GM18507 (cell line): ENCODE data around the gene CACNA1A.
A peak's percentile ranks its signal among the peaks of the same experiment; 100 is the strongest.
"Not testable (repeated sequence)": the region's sequence is repeated elsewhere in the genome, so short reads cannot be mapped to it uniquely, and the experiment has no call there.

Experiments used
- DNase-seq: peaks from one replicate; pipeline ENCODE4 v3.0.0; 2011; ENCODE audit warnings: low read depth; ENCODE audit not compliant: insufficient read length; ENCODE audit errors: extremely low spot score
- FAIRE-seq: peaks from 2 replicates; lab custom pipeline; 2011; peaks lifted over from hg19 to GRCh38; lab: Jason Lieb, UNC

The CACNA1A gene

DNA sequence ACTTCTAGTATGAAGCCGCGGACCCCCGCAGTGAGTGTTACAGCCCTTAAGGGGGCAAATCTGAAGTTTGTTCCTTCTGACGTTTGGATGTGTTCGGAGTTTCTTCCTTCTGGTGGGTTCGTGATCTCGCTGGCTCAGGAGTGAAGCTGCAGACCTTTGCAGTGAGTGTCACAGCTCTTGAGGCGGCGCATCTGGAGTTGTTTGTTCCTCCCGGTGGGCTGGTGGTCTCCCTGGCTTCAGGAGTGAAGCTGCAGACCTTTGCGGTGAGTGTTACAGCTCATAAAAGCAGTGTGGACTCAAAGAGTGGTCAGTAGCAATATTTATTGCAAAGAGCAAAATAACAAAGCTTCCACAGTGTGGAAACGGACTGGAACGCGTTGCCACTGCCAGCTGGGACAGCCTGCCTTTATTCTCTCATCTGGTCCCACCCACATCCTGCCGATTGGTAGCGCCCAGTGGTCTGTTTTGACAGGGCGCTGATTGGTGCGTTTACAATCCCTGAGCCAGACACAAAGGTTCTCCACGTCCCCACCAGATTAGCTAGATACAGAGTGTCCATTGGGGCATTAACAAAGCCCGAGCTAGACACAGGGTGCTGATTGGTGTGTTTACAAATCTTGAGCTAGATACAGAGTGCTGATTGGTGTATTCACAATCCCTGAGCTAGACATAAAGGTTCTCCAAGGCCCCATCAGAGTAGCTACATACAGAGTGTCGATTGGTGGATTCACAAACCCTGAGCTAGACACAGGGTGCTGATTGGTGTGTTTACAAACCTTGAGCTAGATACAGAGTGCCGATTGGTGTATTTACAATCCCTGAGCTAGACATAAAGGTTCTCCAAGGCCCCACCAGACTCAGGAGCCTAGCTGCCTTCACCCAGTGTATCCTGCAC is 320.3 kb downstream of the CACNA1A start:
- not testable (repeated sequence) for DNase-seq, FAIRE-seq

DNA sequence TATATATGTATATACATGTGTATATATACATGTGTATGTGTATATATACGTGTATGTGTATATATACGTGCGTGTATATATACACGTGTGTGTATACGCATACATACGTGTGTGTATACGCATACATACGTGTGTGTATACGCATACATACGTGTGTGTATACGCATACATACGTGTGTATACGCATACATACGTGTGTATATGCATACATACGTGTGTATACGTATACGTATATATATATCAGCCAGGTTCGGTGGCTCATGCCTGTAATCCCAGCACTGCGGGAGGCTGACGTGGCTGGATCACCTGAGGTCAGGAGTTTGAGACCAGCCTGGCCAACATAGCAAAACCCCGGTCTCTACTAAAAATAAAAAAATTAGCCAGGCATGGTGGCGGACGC is 321.4 kb downstream of the CACNA1A start:
- not testable (repeated sequence) for DNase-seq, FAIRE-seq

DNA sequence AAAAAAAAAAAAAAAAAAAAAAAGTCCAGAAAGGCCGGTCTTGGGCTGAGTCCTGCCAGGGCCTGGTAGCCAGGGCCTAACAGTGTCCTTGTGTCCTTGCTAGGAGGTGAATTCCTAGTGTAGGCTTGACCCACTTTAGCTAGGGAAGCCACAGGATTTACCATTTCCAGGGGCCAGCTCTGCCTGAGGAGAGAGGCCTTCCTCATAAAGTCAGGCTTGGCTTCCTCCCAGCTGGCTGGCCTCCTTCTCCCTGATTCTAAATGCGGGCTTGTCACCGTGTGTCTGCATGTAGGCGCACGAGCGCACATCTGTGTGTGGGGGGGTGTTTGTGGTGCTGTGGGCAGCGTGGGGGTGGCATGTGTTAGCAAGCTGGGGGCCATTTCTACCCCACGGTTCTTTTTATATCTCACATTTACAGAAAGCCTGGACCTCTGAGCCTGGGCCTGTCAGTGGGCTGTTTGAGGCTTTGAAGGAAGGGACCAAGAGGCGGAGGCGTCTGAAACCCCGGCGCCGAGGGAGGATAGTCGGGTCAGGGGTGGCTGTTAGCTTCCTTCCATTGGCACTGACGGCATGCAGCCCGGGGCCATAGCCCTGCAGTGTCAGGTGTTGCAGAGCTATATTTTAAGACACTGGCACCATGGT is 324.4 kb downstream of the CACNA1A start:
- DNase-seq (no peak), FAIRE-seq (peak; percentile 64)

DNA sequence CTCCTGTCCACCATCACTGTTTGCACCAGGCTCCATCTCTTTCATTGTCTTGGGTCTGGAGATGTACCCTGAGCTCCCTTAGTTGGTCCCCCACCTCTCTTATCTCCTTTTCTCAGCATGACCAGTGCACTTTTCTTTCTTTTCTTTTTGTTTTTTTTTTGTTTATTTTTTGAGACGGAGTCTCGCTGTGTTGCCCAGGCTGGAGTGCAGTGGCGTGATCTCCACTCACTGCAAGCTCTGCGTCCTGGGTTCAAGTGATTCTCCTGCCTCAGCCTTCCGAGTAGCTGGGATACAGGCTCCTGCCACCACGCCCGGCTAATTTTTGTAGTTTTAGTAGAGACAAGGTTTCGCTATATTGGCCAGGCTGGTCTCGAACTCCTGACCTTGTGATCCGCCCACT is 328.0 kb downstream of the CACNA1A start:
- not testable (repeated sequence) for DNase-seq, FAIRE-seq

DNA sequence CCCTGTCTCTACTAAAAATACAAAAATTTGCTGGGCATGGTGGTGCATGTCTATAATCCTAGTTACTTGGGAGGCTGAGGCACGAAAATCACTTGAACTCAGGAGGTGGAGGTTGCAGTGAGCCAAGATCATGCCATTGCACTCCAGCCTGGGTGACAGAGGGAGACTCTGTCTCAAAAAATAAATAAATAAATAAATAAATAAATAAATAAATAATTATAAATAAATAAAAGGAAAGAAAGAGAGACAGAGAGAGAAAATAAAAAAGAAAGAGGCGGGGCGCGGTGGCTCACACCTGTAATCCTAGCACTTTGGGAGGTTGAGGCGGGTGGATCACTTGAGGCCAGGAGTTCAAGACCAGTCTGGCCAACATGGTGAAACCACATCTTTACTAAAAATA is 328.7 kb downstream of the CACNA1A start:
- FAIRE-seq, DNase-seq: not testable (repeated sequence)

DNA sequence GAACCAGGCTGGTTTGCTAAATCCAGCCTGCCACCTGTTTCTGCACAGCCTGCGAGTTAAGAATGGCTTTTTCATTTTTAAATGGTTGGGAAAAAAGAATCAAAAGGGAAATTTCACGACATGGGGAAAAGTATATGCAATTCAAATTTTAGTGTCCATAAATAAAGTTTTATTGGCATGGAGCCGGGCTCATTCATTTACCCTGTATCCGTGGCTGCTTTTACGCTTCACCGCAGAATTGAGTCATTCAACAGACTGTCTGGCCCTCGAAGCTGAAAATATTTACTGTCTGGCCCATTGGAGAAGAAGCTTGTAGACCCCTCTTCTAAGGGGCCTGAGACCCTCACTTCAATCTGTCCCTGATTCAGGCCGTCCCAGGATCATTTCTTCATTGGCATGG is 329.9 kb downstream of the CACNA1A start:
- DNase-seq: no peak
- no peak for FAIRE-seq

DNA sequence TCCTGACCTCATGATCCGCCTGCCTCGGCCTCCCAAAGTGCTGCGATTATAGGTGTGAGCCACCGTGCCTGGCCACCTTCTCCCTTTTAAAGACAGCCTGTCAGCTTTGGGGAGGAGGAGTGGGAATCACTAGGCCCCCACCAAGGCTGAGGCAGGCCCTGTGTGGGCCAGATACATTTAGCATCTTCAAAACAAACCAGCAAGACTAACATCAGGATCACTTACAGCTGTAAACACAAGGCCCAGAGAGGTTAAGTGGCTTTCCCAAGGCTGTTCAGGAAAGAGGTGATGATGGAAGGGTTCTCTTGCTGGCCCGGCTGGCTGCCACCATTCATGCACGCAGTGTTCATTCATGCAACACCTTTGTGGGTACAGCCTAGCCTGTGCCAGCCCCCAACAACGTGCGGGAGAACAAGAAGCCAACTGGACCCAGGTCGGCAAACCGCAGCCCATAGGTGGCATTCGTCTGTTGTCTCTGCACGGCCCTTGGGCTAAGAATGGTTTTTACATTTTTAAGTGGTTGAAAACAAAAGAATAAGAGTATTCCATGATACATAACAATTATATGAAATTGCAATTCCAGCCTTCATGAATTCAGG is 333.0 kb downstream of the CACNA1A start:
- DNase-seq (no peak), FAIRE-seq (no peak)

DNA sequence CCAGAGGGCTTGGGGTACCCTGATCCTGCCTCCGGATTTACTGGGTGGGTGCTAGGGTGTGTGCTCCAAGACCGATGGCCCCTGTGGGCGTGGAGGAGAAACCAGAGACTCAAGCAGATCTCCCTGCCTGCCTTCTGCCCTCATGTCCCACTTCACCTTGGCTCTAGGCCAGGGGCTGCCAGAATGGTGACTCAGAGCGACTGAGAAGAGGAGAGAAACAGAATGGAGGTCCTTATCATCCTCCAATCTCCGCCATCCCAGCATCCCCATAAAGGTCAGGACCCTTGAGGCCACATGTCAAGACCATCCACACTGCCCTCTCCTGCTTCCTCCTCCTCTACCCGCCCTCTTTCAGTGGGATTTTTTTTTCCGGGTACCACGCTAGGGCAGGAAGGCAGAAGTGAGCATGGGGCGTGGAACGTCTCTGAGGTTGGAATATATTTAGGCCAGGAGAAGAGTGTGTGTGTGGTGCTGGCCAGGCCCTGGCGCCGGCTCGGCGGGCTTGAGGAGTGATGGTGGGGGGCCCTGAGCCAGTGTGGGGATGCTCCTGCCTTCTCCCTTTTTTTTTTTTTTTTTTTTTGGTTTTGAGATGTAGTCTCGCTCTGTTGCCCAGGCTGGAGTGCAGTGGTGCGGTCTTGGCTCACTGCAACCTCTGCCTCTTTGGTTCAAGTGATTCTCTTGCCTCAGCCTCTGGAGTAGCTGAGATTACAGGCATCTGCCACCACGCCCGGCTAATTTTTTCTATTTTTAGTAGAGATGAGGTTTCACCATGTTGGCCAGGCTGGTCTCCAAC is 333.7 kb downstream of the CACNA1A start:
- DNase-seq (no peak), FAIRE-seq (no peak)

DNA sequence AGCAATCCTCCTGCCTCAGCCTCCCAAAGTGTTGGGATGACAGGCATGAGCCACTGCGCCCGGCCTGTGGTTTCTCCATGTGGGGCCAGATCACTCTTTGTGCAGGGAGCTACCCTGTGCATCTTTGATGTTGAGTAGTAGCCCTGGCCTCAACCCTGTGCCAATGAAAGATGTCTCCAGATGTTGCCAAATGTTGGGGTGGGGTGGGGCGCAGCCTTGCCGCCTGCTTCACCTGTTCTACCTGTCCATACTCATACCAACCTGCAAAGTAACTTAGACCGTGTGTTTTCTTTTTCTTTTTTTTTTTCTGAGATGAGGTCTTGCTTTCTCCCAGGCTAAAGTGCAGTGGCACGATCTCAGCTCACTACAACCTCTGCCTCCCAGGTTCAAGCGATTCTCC is 335.1 kb downstream of the CACNA1A start:
- DNase-seq (no peak), FAIRE-seq (no peak)

DNA sequence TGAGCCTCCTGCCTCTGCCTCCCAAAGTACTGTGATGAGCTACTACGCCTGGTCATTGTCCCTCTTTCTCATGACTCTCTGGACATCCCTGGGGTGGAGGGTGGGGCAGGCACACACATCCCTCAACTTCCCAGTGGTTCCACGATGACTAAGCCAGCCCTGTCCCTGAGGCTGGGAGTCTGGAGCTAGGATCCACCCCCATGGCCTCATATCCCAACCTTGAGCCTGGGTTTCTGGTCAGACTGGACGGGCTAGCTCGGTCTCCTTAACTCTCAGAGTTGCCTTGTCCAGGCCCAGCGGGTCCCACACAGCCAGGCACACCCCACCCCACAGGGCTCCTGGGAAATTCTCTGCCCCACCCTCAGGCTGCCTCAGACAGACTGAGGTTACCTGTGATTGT is 336.5 kb downstream of the CACNA1A start:
- FAIRE-seq: no peak
- no peak for DNase-seq

DNA sequence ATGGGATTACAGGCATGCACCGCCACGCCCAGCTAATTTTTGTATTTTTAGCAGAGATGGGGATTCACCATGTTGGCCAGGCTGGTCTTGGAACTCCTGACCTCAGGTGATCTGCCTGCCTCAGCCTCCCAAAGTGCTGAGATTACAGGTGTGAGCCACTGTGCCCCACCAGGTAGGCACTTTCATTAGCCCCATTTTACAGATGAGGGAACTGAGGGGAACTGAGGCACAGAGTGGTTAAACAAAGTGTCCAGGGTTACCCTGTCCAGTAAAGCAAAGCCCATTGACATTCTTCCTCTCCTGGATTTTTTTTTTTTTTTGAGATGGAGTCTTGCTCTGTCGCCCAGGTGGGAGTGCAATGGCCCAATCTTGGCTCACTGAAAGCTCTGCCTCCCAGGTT is 340.1 kb downstream of the CACNA1A start:
- not testable (repeated sequence) for FAIRE-seq, DNase-seq

DNA sequence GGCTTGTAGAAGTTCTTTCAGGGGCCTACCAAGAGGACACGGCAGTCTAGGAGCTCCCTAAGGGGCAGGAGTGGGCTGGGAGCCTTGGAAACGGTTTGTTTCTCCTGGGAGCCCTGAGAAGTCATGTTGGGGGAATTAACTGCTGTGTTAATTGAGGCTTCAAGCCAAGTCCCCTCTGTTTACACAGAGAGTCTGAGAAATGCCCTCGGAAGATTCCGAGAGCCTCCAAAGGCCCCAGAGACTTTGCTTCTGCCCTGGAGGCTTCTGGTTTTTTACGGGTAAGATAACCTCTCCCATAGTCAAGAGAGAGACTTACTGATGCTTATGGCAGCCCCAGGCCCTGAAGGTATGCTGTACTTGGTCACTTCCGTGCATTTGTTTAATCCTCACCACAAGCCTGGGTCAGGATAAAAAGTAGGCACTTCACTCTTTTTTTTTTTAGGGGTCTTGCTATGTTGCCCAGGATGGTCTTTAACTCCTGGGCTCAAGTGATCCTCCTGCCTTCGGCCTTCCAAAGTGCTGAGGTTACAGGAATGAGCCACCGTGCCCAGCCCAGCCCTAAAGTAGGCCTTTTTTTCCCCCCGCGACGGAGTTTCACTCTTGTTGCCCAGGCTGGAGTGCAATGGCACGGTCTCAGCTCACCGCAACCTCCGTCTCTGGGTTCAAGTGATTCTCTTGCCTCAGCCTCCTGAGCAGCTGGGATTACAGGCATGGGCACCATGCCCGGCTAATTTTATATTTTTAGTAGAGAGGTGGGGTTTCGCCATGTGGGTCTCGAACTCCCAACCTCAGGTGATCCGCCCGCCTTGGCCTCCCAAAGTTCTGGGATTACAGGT is 340.9 kb downstream of the CACNA1A start:
- FAIRE-seq (no peak), DNase-seq (no peak)

DNA sequence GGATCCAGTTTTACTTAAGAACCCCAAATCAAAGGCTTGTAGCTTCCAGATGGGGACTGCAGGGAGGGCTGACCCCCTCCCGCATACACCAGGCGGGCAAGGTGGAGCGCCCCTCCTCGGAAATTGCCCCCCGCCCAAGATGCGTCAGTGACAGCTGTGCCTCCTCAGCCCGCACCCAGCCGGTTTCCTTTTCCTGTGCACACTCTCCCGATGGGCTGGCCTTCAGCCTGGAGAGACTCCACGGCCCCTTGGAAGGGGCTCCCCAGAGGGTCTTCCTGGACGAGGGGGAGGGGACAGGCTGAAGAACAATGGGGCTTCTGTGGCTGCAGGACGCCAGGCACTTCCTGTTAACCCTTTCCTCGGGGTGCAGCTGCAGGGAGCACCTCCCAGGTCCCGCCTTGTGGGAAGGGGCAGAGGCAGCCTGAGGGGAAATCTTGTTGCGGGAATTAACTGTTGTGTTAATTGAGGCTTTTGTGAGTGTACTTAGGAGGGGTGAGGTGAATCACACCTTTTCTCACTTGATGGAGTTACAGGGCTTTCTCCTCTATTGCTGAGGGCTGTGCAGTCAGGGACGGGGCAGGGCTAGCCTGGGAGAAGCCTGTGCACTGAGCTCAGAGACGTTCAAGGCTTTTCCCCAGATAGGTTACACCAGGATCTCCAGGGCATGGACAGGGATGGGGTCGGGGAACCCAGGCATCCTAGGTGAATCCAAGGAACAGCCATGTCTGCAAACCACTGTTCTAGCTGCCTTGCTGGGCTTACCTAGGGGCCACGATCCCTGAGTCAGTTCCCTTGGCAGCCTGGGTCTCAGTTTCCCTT is 341.7 kb downstream of the CACNA1A start:
- DNase-seq (no peak), FAIRE-seq (no peak)

DNA sequence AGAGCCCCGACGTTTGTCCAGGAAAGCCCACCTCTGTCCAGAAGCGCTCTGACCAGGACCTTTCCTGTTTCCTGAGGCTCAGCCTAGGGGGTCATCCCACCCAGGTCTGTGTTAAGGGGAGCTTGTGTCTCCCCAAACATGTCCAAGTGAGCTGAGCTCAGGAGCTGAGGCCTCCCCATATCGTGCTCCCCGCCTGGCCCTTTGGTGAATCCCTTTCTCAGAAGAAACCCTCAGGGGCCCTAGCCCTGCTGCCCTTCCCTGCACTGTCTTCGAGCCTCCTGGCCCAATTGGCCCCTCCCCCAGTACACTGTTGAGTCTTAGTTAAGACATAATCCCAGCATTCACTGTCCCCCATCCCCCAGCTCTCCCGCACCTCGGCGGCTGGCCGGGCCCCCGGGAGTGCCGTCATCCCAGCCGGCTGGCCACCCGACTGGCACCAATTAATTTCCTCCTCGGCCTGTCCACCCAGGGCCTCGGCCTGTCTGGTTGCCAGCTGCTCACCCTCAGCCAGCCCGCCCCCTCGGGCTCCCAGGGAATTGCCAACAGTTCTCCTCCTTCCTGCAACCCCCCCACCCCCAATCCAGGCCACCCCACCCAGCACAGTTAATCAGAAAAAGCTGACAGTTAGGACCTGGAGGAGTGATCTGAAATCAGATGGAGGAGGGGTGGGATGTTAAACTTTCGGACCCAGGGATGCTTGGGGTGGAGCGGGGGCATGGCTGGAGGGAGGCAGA is 342.5 kb downstream of the CACNA1A start:
- FAIRE-seq: no peak
- no peak for DNase-seq

DNA sequence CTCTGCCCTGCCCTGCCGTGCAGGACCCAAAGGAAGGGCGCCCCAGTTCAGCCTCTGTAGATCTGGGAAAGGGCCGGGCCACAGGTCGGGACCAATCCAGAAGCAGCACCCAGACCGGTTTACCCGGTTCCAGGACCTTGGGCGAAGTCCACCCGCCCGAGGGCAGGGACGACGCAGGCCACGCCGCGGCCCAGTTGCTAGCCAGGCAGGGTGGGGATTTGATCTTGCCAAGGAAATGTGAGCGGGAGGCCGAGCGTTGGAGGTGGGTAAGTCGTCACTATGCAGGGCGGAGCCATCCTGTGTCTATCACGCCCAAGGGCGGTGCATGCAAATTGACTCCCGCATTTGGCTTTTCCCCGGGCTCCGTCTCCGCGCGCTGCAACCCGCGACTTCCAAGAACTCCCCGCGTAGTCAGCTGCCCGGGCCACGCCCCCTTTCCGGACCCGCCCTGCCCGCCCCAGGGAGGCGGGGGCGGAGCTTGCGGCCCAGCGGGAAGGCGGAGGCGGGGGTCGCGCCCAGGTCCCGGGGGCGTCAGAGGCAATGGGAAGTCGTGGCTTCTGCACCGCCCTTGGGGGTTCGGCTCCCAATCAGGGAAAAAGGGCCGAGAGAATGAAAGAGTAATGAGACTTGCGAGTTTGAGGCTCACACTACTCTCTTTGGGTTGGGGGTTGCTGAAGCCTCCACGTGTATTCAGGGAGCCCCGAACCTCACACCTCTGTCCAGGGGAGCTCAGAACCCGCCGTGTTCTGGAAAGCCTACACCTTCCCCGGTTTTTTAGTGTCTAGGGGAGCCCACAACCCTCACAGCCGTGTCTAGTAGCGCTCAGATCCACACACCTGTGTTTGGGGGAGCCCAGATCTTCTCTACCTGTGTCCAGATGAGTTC is 343.3 kb downstream of the CACNA1A start:
- peak; percentile 61 for FAIRE-seq
- DNase-seq: no peak

DNA sequence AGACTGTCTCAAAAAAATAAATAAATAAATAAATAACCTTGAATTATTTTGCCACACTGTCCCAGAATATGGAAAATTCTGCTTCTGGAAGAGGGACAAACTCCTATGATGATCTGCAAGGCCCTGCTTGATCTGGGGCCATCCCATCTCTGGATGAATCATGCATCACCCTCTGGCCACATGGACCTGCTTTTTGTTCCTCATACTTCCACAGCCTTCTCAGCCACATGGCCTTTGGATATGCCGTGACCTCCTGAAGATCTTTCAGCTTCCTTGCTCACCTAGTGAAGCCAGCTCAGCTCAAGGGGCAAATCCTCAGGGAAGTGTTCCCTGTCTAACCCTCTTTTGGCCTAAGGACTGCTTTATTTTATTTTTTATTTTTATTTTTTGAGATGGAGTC is 345.7 kb downstream of the CACNA1A start:
- no peak for FAIRE-seq

DNA sequence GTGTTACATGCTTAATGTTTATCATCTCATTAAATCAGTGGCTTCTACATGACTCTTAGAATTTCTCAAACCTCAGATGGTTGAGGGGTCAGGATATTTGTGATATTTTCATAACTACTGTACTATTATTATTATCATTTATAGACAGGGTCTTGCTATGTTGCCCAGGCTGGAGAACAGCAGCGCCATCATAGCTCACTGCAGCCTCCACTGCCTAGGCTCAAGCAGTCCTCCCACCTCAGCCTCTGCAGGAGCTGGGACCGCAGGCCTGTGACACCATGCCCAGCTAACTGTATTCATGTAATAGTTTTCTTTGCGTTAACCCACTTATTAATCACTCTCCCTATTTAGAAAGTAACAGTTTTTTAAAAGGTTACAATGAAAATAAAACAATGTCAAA is 346.6 kb downstream of the CACNA1A start:
- no peak for FAIRE-seq
- no peak for DNase-seq

More for the DNA sequence above, 345.7 kb downstream of the CACNA1A start:
- no peak for DNase-seq
